Epidermal melanocyte (primary cell): ENCODE results near the gene MICAL3.

Experiments
- DNase-seq: peaks from one replicate; pipeline ENCODE4 v3.0.0; 2011; ENCODE audit warnings: low spot score; ENCODE audit not compliant: insufficient read length

Gene MICAL3

DNA sequence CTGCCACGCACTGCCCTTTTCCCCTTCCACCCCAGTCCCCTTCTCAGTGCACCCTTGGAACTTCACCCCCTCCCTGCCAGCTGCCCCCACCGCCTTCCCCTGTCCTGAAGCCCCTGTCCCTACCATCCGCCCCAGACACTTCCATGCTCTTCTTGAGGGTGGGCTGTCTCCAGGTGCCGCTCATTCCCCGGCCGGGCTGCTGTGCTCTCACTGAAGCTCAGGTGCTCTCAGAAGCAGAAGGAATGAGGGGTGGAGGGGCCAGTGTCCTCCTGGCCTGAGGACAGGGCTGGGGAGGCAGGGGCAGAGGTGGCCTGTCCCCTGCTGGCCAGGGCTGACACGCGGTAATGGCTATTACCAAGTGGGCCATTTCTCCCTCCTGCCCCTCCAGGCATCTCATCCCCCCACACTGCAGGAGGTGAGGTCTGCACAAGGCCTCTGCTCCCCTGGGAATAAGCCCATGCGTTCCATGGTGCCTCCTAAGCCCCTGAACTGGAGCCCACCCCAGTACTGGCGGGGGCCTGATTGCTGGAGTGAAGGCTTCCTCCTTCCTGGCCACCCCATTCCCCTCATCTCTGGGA, 243.5 kb downstream of the MICAL3 start:
- DNase-seq, result no peak

GRCh38 chr22:17780116-17780740, 244.1 kb downstream of the MICAL3 start:
- no peak for DNase-seq

DNA sequence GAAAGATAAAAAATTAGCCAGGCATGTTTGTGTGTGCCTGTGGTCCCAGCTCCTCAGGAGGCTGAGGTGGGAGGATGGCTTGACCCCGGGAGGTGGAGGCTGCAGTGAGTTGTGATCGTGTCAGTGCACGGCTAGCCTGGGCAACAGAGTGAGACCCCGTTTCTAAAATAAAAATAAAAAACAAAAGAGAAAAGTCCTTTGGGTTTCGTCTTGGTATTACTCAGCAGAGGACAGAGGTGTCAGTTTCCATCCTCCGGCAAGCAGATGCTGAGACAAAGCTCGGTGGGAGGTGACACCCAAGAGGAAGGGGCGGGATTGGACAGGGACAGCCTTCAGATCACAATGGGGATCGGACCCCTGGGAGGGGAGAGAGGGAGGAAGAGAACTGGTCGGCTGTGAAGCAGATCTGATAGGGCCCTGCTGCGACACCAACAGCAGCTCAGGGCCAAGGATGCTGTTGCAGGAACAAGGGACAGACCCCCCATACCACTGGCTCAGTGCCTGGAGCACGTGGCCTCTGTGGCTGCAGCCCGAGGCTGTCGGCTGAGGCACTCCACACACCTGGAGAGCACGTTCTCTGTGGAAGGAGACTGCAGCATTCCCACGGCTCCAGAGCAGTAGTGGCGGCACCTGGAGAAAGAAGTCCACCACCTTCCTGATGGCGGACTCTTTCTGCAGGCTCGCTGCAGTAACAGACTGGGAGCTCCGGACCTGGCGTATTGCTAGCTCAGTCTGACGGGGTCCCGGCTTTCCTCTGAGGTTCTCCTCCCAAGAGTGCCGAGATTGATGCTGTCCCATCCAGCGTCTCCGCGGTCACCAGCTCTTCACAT, 244.9 kb downstream of the MICAL3 start:
- no peak for DNase-seq

- DNase-seq, result no peak
Observed at GRCh38 chr22:17778412-17778976, 245.9 kb downstream of the MICAL3 start.

- no peak for DNase-seq
Observed at GRCh38 chr22:17777717-17778044, 246.7 kb downstream of the MICAL3 start.

DNA sequence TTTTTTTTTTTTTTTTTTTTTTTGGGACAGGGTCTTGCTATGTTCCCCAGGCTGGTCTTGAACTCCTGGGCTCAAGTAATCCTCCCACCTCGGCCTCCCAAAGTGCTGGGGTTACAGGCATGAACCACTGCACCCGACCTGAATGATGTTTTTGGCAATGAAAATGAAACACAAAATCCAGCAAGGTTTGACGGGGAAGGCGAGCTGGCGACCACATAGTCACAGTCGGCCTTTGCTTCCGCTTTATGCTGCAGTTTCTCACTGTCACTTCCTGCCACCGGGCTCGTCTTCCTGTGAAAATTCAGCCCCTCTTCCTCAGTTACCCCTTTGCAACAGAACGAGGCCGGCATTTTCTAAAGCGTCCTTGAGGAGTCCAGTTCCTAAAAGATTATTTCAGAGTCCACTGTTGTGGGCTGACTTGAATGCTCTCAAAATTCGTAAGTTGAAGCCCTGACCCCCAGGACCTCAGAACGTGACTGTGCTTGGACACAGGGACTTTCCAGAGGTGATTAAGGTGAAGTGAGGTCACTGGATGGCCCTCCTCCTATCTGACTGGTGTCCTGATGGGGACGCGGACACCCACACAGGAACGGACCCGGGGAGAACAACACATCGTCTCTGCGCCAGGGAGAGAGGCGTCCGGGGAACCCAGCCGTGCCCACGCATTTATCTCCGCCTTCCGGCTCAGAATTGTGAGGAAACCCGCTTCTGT, 247.2 kb downstream of the MICAL3 start:
- DNase-seq, result no peak

DNA sequence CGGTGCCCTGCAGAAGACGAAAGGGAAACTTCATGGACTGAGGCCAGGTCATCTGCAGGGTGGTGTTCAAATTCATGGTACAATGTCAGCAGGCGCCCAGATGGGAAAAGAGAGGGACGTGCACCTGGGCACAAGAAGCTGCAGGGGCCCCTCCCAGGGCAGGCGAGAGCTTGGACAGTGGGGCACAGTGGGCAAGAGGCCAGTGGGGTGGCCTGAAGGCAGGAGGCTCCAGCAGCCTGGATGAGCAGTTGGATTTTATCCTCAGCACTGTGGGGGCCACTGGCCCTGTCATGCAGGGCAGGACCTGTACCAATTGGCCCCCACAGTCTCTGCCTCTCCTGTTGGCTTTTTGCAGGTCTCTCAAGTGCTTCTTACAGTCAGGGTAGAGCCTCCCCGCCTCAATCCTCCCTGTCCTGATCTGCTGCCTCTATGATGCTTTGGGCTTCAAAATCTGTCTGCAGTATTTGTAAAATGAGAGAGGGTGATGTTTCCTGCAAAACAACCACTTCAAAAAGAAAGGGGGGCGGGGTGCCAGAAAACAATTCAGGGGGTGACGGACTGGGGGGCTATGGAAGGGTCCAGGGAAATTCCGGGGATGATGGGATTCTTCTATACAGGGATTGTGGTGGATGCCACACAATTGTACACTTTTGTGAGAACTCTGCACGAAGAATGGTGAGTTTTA, 248.4 kb downstream of the MICAL3 start:
- DNase-seq, result no peak

GRCh38 chr22:17774926-17775685, 249.3 kb downstream of the MICAL3 start:
- no peak for DNase-seq

- no peak for DNase-seq
Observed at GRCh38 chr22:17774206-17774925, 250.0 kb downstream of the MICAL3 start, which contains the start of gene BID. BID (minus strand) TSS chr22:17774469; CDS start chr22:17750116, 24,353 bp downstream.

GRCh38 chr22:17773606-17774205, 250.7 kb downstream of the MICAL3 start:
- DNase-seq, result no peak

DNA sequence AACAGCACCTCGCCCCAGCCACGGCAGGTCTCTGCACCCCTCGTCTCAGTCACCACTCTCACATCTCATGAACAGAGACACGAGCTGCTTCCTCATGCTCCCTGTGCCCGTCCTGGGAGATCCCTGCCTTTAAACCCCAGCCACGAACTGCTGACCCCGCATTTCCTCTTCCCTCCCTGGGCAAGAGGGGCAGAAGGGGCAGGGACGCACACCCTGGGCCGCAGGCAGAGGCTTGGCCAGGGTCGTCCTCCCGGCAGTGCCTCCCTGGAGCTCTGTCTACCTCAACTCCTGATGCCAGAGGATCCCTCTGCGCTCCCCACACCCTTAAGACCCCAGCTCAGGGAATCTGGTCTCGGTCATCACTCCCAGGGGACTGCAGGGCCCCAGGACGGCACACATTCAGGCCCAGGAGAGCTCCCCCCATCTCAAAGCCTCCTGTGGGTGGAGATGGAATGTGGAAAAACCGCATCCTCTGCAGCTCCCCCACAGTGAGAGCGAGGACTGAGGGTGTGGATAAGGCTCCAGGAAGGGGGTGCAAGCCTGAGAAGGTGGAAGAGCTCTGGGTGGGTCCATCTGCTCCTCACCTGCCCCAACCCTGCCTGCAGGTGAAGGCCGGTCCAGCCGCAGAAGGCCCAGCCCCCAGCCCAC, 251.3 kb downstream of the MICAL3 start:
- no peak for DNase-seq

DNA sequence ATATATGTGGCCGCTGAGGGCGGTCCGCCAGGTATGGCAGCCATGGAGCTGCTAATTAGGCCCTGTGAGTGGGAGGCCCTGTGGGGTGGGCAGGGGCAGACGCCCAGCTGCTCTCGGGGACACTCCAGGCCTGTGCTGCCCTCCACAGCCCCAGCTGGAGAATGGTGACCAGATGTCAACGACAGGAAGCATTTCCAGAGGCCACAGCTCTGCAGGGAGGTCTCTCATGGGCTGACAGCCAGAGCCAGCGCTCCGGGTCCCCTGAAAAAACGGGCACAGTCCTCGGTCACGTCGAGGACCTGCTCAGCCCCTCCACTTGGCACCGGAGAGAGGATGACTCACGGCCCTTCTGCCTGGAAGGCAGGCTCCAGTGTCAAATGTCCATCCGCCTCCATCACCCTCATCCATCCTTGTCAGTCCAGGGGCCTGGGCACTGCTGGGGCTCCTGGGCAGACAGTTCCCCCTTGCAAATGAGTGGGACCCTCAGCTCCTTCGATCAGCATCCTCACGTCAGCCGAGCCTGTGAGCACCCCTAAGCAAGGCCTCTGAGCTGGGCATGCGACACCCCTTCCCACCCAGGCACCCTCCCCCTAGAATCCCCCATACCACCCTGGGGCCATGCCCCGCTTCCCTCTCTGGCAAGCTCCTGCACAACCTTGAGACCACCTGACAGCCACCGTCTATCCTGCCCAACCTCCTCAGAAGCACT, 252.0 kb downstream of the MICAL3 start:
- DNase-seq, result no peak

GRCh38 chr22:17770180-17771077, 253.9 kb downstream of the MICAL3 start:
- DNase-seq, result no peak

DNA sequence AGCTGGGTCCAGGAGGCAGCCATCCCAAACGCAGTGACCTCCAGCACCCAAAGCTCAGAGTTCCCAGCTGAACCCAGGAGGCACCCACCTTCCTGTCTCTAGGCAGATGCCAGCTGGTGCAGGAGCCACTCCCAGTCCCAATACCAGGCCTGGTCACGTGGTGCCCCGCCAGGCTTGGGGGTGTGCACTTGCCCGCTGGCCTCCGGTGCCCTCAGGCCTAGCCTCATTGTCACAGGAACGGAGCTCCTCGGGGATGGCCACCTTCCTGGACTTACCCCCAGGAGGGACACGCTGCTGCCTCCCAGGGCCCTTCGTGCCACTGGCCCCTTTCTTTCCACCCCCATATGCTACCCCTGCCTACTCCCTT, 254.7 kb downstream of the MICAL3 start:
- DNase-seq, result no peak

DNA sequence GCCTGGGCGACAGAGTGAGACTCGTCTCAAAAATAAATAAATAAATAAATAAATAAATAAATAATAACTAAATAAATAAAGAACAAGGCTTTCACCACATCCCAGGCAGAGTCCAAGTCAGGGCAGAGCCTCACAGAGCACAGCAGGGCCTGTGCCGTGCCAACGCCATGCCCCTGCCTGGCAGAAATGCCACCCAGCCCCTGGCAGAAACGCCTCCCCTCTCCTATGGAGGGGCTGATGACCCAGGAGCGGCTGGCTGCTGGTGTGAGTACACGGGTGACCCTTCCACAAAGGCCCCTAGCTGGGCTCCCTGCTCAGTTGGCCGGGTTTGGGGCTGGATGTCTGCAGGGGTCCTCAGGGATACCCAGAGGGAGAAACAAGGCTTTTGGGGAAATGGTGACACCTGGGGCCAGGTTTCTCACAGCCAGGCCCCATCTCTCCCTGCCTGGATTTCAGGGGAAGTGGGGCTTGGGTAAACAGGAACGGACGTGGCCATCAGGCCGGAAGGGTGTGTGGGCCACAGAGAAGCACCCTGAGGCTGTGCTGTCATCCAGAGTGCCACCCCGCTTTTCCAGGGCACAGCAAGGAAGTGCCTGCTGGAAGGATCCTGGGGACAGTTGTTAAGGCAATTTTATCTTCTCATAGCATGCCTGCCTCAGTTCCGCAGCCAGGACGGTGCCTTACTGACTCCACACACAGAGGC, 255.2 kb downstream of the MICAL3 start:
- DNase-seq, result no peak

DNA sequence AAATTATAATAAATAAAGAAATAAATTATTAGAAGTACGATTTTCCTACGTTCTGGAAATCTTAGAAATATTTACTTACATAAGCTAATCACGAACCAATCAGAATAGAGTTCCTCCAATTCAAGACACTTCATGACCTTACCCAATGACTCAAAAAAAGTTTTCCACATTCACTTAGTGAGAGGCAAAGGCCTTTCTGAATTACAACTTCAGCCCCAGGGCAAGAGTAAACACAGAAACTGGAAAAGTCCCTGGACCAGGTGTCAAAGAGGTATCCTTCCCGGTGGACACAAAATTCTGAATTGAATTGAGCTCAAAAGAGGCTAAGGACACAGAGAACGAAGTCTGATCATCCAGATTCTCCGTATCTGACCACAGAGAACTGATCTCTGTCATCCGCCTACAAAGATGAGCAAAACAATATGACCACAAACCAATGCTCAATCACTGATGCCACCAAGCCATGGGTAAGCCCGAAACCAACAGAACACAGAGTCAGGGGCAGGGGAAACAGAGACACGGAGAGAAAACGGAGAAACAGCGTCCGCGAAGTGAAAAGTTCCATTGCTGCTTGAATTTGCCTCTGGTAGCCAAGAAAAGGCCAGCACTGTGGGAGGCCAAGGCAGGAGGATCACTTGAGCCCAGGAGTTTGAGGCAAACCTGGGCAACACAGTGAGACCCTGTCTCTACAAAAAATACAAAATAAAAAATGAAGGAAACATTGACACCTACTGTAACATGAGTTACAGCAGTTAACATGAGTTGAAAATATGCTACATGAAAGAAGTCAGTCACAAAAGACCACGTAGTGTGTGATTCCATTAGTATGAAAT, 256.9 kb downstream of the MICAL3 start:
- no peak for DNase-seq
